GM23338 (cell line): ENCODE data around the gene MUC22. TPM values are rescaled to one million over a fixed set of nuclear protein-coding genes. Genes with fewer than 3 reads are reported as not detected.

Source experiments
- ATAC-seq: fragments of 200-7000 bp; cut with Tn5 transposase; 3 replicates; pipeline ENCODE4 v1.9.1; 2020
- DNase-seq: peaks from one replicate; pipeline ENCODE4 v3.0.0-alpha.2; 2015; ENCODE audit warnings: low spot score
- H2AFZ ChIP-seq: fragments of 200-600 bp; sonication (generic); 2 replicates; pipeline ENCODE4 v1.8.0; 2016; ENCODE audit warnings: antibody characterized with exemption, mild to moderate bottlenecking, moderate library complexity
- H3F3A ChIP-seq: fragments of 200-600 bp; sonication (generic); replicated peaks from 2 replicates; pipeline ENCODE4 v1.8.0; 2017; ENCODE audit warnings: antibody characterized with exemption, mixed run types, low read depth
- H3K27ac ChIP-seq: fragments of 200-600 bp; sonication (generic); 2 replicates; pipeline ENCODE4 v1.6.1; 2016; ENCODE audit warnings: low read depth
- H3K27me3 ChIP-seq: fragments of 200-600 bp; sonication (generic); 2 replicates; pipeline ENCODE4 v1.8.0; 2016; ENCODE audit warnings: mild to moderate bottlenecking, mixed run types, moderate library complexity; ENCODE audit not compliant: insufficient read depth
- H3K36me3 ChIP-seq: fragments of 200-600 bp; sonication (generic); 2 replicates; pipeline ENCODE4 v1.8.0; 2016; ENCODE audit warnings: mild to moderate bottlenecking; ENCODE audit not compliant: insufficient read depth
- H3K4me1 ChIP-seq: fragments of 200-600 bp; sonication (generic); 2 replicates; pipeline ENCODE4 v1.8.0; 2016; ENCODE audit warnings: mild to moderate bottlenecking, moderate library complexity; ENCODE audit not compliant: insufficient read depth
- H3K4me2 ChIP-seq: fragments of 200-600 bp; sonication (generic); 2 replicates; pipeline ENCODE4 v1.7.1; 2017; ENCODE audit warnings: mixed run types
- H3K4me3 ChIP-seq: fragments of 200-600 bp; sonication (generic); 2 replicates; pipeline ENCODE4 v1.6.1; 2016; ENCODE audit warnings: mixed run types
- H3K79me2 ChIP-seq: fragments of 200-600 bp; sonication (generic); replicated peaks from 2 replicates; pipeline ENCODE4 v1.8.0; 2017; ENCODE audit warnings: mild to moderate bottlenecking; ENCODE audit not compliant: insufficient read depth
- H3K9me2 ChIP-seq: fragments of 200-600 bp; sonication (generic); 2 replicates; pipeline ENCODE4 v1.8.0; 2017; ENCODE audit not compliant: insufficient read depth
- H4K20me1 ChIP-seq: fragments of 200-600 bp; sonication (generic); replicated peaks from 2 replicates; pipeline ENCODE4 v1.8.0; 2017; ENCODE audit warnings: mild to moderate bottlenecking; ENCODE audit not compliant: insufficient read depth
- H3K27ac Mint-ChIP-seq: 2 replicates; pipeline ENCODE4 v1.8.0; 2020; ENCODE audit warnings: inconsistent platforms, mild to moderate bottlenecking, moderate library complexity, mixed read lengths
- H3K27me3 Mint-ChIP-seq: 3 replicates; pipeline ENCODE4 v1.8.0; 2022; ENCODE audit warnings: low read depth, mild to moderate bottlenecking, moderate library complexity, mixed read lengths, inconsistent platforms; ENCODE audit not compliant: insufficient read depth, poor library complexity
- H3K36me3 Mint-ChIP-seq: 3 replicates; pipeline ENCODE4 v1.8.0; 2021; ENCODE audit warnings: low read depth, mild to moderate bottlenecking, inconsistent platforms, moderate library complexity, mixed read lengths
- H3K4me1 Mint-ChIP-seq: 3 replicates; pipeline ENCODE4 v1.8.0; 2020; ENCODE audit warnings: mild to moderate bottlenecking, inconsistent platforms, mixed read lengths
- H3K4me3 Mint-ChIP-seq: 3 replicates; pipeline ENCODE4 v1.8.0; 2021; ENCODE audit warnings: moderate library complexity, mild to moderate bottlenecking, inconsistent platforms, mixed read lengths
- H3K9me3 Mint-ChIP-seq: 3 replicates; pipeline ENCODE4 v1.8.0; 2020; ENCODE audit warnings: moderate library complexity, mild to moderate bottlenecking, inconsistent platforms, mixed read lengths
- CREB1 ChIP-seq: fragments of 250-450 bp; sonication (Bioruptor Pico); IDR thresholded peaks from 2 replicates; pipeline ENCODE4 v1.5.0; 2020; ENCODE audit warnings: low read depth, mild to moderate bottlenecking, moderate library complexity
- ETS1 ChIP-seq: IDR thresholded peaks from 2 replicates; pipeline ENCODE4 v1.6.1; 2016; ENCODE audit warnings: antibody characterized with exemption
- EZH2 ChIP-seq: fragments of 200-600 bp; sonication (generic); IDR thresholded peaks from one replicate; pipeline ENCODE4 v1.8.0; 2017; ENCODE audit warnings: antibody characterized with exemption, mild to moderate bottlenecking, low read depth; ENCODE audit not compliant: unreplicated experiment
- EZH2phosphoT487 ChIP-seq: fragments of 200-600 bp; sonication (generic); IDR thresholded peaks from one replicate; pipeline ENCODE4 v1.8.1; 2018; ENCODE audit warnings: antibody characterized with exemption; ENCODE audit not compliant: unreplicated experiment
- JUNB ChIP-seq: IDR thresholded peaks from one replicate; pipeline ENCODE4 v1.6.1; 2016; ENCODE audit warnings: antibody characterized with exemption; ENCODE audit not compliant: unreplicated experiment
- NANOG ChIP-seq: IDR thresholded peaks from 2 replicates; pipeline ENCODE4 v1.6.1; 2016; ENCODE audit warnings: antibody characterized with exemption, borderline replicate concordance
- POLR2AphosphoS5 ChIP-seq: IDR thresholded peaks from 2 replicates; pipeline ENCODE4 v1.6.1; 2016; ENCODE audit warnings: antibody characterized with exemption, low read depth
- STAT1 ChIP-seq: IDR thresholded peaks from one replicate; pipeline ENCODE4 v1.6.1; 2016; ENCODE audit warnings: antibody characterized with exemption; ENCODE audit not compliant: unreplicated experiment
- ZNF114 ChIP-seq: fragments of 250-450 bp; sonication (Bioruptor Pico); IDR thresholded peaks from 2 replicates; pipeline ENCODE4 v1.5.0; 2020; ENCODE audit warnings: mild to moderate bottlenecking, moderate library complexity
- ZNF331 ChIP-seq: fragments of 250-450 bp; sonication (Bioruptor Pico); IDR thresholded peaks from 2 replicates; pipeline ENCODE4 v1.5.0; 2020; ENCODE audit warnings: low read depth, mild to moderate bottlenecking, moderate library complexity
- long read RNA-seq: library from polyadenylated mRNA; unstranded; transcript quantifications from one replicate; pipeline ENCODE4 v2.0.0, GENCODE V29; 2020; ENCODE audit not compliant: unreplicated experiment
- polyA plus RNA-seq: library from polyadenylated mRNA; unstranded; fragments of >200 nt; fragmentation: Nextera tagmentation; extraction: Ambion mirVana; gene quantifications from 2 replicates; pipeline ENCODE4 v1.2.1, GENCODE V29; 2016
- total RNA-seq: library from RNA; depleted of rRNA; stranded (reverse); fragments of >200 nt; shearing (Covaris generic); gene quantifications from 2 replicates; pipeline ENCODE4 v1.2.3, GENCODE V29; 2014; rRNA removed
- TF ChIP-seq, protein P1 (sequence below), 2 experiments: fragments of 200-600 bp in 1 of 2; sonication (generic) in 1 of 2; conservative IDR thresholded peaks; 2 replicates each; pipeline versions ENCODE4 v1.5.1 to v1.6.1; 2016 to 2017; ENCODE audit warnings: antibody characterized with exemption in 2 of 2, low read depth in 2 of 2, mild to moderate bottlenecking in 2 of 2, moderate library complexity in 1 of 2
- TF ChIP-seq, protein P2 (sequence below): fragments of 250-450 bp; sonication (Bioruptor Pico); IDR thresholded peaks from 2 replicates; pipeline ENCODE4 v1.5.0; 2020; ENCODE audit warnings: mild to moderate bottlenecking, moderate library complexity
- TF ChIP-seq, protein P3 (sequence below): IDR thresholded peaks from one replicate; pipeline ENCODE4 v1.6.1; 2018; ENCODE audit warnings: antibody characterized with exemption; ENCODE audit not compliant: unreplicated experiment

The MUC22 gene
- total RNA-seq (not detected in 2 replicates), polyA plus RNA-seq (not detected in 2 replicates)
- long read RNA-seq, result 0 reads

- H2AFZ ChIP-seq, result peak within 1 kb of the TSS; percentile 78
These were observed at the start of gene MUC22 for GRCh38 chr6:31010393-31011060. TSS of gene MUC22 (plus strand) at chr6:31010474. CDS start at chr6:31010707, 233 bp downstream.

More at GRCh38 chr6:31010393-31011060, at the start of gene MUC22:
- Mint-ChIP-seq H3K36me3 (no peaks in the 10 kb centered on the region), H3K4me1 (no peaks in the 10 kb centered on the region), H3K4me3 (no peak within 1 kb of the TSS), H3K27ac (no peak within 1 kb of the TSS), H3K9me3 (no peaks in the 10 kb centered on the region), H3K27me3 (peaks cover 6% of the 10 kb centered on the region)
- H3K4me1 ChIP-seq, result no peaks in the 10 kb centered on the region
- H3K9me2 ChIP-seq, result no peaks in the 10 kb centered on the region
- no peaks in the 10 kb centered on the region for H3F3A ChIP-seq
- ATAC-seq, result no peak
- H3K4me2 ChIP-seq, result no peak within 1 kb of the TSS
- H3K79me2 ChIP-seq, result no peaks in the 10 kb centered on the region
- no peak for DNase-seq
- TF ChIP-seq ETS1 (no peak), STAT1 (no peak), EZH2 (no peak), ZNF331 (CRISPR knock-in tag) (no peak), CREB1 (CRISPR knock-in tag) (no peak), NANOG (no peak), ZNF114 (no peak), EZH2phosphoT487 (no peak), JUNB (no peak), POLR2AphosphoS5 (no peak)
- TF ChIP-seq, protein P1, sequence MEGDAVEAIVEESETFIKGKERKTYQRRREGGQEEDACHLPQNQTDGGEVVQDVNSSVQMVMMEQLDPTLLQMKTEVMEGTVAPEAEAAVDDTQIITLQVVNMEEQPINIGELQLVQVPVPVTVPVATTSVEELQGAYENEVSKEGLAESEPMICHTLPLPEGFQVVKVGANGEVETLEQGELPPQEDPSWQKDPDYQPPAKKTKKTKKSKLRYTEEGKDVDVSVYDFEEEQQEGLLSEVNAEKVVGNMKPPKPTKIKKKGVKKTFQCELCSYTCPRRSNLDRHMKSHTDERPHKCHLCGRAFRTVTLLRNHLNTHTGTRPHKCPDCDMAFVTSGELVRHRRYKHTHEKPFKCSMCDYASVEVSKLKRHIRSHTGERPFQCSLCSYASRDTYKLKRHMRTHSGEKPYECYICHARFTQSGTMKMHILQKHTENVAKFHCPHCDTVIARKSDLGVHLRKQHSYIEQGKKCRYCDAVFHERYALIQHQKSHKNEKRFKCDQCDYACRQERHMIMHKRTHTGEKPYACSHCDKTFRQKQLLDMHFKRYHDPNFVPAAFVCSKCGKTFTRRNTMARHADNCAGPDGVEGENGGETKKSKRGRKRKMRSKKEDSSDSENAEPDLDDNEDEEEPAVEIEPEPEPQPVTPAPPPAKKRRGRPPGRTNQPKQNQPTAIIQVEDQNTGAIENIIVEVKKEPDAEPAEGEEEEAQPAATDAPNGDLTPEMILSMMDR (conservative IDR thresholded peaks at IDR 0.05; ENCODE audit: low read depth in 2 of 2), result no peak
- TF ChIP-seq, protein P2, sequence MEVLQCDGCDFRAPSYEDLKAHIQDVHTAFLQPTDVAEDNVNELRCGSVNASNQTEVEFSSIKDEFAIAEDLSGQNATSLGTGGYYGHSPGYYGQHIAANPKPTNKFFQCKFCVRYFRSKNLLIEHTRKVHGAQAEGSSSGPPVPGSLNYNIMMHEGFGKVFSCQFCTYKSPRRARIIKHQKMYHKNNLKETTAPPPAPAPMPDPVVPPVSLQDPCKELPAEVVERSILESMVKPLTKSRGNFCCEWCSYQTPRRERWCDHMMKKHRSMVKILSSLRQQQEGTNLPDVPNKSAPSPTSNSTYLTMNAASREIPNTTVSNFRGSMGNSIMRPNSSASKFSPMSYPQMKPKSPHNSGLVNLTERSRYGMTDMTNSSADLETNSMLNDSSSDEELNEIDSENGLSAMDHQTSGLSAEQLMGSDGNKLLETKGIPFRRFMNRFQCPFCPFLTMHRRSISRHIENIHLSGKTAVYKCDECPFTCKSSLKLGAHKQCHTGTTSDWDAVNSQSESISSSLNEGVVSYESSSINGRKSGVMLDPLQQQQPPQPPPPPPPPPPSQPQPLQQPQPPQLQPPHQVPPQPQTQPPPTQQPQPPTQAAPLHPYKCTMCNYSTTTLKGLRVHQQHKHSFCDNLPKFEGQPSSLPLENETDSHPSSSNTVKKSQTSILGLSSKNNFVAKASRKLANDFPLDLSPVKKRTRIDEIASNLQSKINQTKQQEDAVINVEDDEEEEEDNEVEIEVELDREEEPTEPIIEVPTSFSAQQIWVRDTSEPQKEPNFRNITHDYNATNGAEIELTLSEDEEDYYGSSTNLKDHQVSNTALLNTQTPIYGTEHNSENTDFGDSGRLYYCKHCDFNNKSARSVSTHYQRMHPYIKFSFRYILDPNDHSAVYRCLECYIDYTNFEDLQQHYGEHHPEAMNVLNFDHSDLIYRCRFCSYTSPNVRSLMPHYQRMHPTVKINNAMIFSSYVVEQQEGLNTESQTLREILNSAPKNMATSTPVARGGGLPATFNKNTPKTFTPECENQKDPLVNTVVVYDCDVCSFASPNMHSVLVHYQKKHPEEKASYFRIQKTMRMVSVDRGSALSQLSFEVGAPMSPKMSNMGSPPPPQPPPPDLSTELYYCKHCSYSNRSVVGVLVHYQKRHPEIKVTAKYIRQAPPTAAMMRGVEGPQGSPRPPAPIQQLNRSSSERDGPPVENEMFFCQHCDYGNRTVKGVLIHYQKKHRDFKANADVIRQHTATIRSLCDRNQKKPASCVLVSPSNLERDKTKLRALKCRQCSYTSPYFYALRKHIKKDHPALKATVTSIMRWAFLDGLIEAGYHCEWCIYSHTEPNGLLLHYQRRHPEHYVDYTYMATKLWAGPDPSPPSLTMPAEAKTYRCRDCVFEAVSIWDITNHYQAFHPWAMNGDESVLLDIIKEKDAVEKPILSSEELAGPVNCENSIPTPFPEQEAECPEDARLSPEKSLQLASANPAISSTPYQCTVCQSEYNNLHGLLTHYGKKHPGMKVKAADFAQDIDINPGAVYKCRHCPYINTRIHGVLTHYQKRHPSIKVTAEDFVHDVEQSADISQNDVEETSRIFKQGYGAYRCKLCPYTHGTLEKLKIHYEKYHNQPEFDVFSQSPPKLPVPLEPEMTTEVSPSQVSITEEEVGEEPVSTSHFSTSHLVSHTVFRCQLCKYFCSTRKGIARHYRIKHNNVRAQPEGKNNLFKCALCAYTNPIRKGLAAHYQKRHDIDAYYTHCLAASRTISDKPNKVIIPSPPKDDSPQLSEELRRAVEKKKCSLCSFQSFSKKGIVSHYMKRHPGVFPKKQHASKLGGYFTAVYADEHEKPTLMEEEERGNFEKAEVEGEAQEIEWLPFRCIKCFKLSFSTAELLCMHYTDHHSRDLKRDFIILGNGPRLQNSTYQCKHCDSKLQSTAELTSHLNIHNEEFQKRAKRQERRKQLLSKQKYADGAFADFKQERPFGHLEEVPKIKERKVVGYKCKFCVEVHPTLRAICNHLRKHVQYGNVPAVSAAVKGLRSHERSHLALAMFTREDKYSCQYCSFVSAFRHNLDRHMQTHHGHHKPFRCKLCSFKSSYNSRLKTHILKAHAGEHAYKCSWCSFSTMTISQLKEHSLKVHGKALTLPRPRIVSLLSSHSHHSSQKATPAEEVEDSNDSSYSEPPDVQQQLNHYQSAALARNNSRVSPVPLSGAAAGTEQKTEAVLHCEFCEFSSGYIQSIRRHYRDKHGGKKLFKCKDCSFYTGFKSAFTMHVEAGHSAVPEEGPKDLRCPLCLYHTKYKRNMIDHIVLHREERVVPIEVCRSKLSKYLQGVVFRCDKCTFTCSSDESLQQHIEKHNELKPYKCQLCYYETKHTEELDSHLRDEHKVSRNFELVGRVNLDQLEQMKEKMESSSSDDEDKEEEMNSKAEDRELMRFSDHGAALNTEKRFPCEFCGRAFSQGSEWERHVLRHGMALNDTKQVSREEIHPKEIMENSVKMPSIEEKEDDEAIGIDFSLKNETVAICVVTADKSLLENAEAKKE, result no peak
- TF ChIP-seq, protein P3, sequence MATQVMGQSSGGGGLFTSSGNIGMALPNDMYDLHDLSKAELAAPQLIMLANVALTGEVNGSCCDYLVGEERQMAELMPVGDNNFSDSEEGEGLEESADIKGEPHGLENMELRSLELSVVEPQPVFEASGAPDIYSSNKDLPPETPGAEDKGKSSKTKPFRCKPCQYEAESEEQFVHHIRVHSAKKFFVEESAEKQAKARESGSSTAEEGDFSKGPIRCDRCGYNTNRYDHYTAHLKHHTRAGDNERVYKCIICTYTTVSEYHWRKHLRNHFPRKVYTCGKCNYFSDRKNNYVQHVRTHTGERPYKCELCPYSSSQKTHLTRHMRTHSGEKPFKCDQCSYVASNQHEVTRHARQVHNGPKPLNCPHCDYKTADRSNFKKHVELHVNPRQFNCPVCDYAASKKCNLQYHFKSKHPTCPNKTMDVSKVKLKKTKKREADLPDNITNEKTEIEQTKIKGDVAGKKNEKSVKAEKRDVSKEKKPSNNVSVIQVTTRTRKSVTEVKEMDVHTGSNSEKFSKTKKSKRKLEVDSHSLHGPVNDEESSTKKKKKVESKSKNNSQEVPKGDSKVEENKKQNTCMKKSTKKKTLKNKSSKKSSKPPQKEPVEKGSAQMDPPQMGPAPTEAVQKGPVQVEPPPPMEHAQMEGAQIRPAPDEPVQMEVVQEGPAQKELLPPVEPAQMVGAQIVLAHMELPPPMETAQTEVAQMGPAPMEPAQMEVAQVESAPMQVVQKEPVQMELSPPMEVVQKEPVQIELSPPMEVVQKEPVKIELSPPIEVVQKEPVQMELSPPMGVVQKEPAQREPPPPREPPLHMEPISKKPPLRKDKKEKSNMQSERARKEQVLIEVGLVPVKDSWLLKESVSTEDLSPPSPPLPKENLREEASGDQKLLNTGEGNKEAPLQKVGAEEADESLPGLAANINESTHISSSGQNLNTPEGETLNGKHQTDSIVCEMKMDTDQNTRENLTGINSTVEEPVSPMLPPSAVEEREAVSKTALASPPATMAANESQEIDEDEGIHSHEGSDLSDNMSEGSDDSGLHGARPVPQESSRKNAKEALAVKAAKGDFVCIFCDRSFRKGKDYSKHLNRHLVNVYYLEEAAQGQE, result no peak
- no peak within 1 kb of the TSS for H3K27ac ChIP-seq
- H3K36me3 ChIP-seq, result no peaks in the 10 kb centered on the region
- H4K20me1 ChIP-seq, result no peaks in the 10 kb centered on the region
- H3K4me3 ChIP-seq, result no peak within 1 kb of the TSS
- H3K27me3 ChIP-seq, result no peaks in the 10 kb centered on the region
